ENCODE data around the gene MILR1.
"Not testable (repeated sequence)": the region's sequence is repeated elsewhere in the genome, so short reads cannot be mapped to it uniquely, and the experiment has no call there.

Gene MILR1

DNA sequence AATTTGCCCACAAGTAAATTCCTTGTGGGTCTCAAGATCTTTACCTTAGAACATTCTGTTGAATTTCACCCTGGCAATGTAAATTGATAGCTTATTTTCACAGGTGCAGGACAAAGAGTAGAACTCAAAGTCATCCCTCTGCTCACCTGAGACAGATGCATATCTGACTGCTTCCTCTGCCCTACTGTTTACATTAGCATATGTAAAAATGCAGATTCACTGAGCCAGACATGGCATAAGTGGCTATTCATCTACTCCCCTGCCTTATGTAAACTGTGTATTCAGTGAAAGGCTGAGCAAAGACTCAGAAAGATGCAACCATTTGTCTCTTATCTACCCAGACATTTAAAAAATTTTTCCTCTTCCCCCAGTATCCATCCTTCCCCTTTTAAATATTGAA is 22.3 kb upstream of the MILR1 start:
- DNase-seq (ENCODE audit: low read depth): no peak

DNA sequence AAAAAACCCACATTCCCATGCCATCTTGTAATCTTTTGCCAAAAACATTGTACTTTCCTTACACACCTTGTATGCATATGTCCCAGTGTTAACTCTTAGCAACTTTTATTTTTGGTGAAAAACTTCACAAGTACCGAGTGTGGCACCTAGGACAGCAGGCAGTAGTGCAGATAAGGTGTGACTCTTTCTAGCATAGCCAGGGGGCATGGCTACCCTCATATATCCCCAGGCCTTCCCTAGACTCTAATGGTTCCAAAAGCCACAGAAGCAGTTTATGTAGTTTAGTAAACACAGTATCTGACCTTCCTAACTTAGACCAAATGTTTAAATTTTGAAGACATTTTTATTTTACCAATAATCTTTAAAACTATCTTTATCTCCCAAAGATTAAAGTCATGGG is 20.5 kb upstream of the MILR1 start:
- no peak for DNase-seq (ENCODE audit: low read depth)

DNA sequence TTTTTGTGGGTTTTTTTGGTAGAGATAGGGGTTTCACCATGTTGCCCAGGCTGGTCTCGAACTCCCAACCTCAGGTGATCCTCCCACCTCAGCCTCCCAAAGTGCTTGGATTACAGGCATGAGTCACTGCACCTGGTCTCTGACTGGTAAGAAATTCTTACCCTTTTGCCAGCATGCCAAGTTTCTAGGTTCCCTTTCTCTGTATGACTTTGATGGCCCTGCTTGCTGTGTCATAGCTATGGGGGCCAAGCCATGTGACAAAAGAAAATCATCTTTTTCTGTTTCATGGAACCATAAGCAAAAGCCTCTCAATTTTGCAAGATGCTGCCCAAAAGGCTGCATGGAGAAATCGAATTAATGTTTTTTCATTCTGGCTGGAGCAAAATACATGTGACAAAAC is 18.9 kb upstream of the MILR1 start:
- not testable (repeated sequence) for DNase-seq (ENCODE audit: low read depth)

DNA sequence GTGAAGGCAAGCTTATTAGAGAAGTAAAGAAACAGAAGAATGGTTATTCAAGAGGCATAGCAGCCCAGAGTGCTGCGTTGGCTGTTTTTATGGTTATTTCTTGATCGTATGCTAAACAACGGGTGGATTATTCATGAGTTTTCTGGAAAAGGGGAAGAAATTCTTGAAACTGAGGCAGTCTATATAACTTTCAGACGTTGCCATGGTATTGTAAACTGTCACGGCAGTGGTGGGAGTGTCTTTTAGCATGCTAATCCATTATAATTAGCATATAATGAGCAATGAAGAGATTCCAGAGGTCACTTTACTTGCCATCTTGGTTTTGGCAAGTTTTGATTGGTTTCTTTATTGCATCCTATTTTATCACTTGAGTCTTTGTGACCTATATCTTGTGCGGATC is 17.4 kb upstream of the MILR1 start:
- no peak for DNase-seq (ENCODE audit: low read depth)

DNA sequence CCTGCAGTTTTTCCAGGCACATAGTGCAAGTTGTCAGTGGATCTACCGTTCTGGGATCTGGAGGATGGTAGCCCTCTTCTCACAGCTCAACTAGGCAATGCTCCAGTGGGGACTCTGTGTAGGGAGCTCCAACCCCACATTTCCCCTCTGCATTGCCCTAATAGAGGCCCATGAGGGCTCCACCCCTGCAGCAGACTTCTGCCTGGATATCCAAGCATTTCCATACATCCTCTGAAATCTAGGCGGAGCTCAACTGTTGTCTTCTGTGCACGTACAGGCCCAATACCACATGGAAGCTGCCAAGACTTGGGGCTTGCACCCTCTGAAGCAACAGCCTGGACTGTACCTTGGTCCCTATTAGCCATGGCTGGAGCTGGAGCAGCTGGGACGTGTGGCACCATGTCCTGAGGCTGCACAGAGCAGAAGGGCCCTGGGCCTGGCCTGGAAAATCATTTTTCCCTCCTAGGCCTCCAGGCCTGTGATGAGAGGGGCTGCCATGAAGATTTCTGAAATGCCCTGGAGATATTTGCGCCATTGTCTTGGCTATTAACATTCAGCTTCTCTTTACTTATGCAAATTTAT is 10.9 kb upstream of the MILR1 start:
- no peak for DNase-seq (ENCODE audit: low read depth)

DNA sequence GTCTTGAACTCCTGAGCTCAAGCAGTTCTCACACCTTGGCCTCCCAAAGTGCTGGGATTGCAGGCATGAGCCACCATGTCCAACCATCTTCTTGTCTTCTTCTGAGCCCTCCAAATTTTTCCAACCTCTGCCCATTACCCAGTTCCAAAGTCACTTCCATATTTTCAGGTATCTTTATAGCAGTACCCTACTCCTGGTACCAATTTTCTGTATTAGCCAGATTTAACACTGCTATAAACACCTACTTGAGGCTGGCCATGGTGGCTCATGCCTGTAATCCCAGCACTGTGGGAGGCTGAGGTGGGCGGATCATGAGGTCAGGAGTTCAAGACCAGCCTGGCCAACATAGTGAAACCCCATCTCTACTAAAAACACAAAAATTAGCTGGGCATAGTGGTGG is 9.4 kb upstream of the MILR1 start:
- not testable (repeated sequence) for DNase-seq (ENCODE audit: low read depth)

DNA sequence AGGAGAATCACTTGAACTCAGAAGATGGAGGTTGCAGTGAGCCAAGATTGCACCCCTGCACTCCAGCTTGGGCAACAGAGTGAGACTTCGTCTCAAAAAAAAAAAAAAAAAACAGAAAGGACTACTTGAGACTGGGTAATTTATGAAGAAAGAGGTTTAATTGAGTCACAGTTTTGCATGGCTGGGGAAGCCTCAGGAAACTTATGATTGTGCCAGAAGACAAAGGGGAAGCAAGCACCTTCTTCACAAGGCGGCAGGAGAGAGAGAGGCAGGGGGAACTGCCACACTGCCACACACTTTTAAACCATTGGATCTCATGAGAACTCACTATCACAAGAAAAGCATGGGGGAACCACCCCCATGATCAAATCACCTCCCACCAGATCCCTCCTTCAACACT is 9.0 kb upstream of the MILR1 start:
- DNase-seq (ENCODE audit: low read depth): no peak

DNA sequence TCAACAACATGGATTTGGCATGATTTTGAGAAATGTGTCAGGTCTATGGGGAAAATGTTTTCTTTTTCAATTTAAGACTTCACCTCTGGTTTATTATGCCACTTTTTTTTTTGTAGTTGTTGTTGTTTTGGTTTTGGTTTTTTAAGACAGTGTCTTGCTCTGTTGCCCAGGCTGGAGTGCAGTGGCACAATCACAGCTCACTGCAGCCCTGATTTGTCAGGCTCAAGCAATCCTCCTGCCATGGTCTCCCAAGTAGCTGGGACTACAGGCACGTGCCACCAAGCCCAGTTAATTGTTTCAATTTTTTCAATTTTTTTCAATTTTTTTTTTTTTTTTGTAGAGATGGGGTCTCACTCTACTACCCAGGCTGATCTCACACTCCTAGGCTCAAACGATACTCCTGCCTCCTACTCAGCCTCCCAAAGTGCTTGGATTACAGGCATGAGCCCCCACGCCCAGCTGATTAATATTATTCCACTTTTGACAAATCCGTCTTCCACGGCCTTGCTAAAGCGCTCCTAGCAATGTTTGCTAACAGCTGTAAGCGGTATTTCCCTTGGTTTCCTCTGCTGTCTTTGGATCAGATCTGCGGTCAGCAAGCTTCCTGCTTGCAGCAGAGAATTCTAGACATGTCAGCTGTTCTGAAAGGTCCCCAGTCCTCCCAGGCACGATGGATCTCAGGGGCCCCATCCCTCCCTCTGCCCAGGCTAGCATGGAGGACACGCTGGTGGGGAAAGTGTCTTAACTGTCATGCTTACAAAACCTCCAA is 7.0 kb upstream of the MILR1 start:
- no peak for DNase-seq (ENCODE audit: low read depth)

DNA sequence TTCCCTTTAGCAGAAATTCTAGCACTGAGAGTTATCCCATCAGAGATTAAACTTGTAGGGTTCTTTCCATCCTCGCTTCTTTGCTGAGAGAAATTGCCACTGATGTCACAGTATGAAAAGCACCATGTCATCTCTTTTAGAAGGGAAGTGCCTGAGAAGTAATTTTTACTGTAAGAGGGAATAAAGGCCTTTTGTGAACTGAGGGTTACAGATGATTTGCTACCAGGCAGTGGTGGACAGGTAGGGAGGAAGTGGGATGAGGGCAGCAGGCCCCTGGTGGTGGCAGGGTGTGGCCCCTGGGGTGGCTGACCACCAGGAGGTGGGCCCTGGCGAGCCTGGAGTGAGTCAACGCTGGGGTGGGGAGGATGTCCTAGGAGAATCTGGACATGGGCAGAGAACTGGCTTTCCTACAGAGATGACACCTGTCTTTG is 6.4 kb upstream of the MILR1 start:
- no peak for DNase-seq (ENCODE audit: low read depth)

DNA sequence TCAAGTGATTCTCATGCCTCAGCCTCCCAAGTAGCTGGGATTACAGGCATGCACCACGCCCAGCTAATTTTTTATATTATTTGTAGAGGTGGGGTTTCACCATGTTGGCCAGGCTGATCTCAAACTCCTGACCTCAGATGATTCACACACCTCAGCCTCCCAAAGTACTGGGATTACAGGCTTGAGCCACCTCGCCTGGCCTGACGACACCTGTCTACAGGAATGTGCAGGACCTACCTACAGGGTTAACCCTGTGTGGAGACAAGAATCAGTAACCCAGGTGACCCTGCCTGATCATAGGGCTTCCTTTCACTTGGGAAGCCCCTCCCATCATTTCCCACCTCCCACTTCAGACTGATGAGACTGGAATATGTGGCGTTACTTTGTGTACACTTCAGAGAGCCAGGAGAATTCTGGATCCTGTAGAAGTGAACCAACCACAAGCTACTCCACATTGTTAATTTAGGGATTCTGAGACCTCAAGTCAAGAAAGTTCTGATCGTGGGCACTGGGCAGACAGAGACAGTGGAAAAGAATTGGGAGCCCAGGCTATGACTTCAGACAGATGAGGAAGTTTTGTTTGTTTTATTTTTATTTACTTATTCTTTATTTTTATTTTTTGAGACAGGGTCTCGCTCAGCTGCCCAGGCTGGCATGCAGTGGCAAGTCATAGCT is 5.7 kb upstream of the MILR1 start:
- no peak for DNase-seq (ENCODE audit: low read depth)

DNA sequence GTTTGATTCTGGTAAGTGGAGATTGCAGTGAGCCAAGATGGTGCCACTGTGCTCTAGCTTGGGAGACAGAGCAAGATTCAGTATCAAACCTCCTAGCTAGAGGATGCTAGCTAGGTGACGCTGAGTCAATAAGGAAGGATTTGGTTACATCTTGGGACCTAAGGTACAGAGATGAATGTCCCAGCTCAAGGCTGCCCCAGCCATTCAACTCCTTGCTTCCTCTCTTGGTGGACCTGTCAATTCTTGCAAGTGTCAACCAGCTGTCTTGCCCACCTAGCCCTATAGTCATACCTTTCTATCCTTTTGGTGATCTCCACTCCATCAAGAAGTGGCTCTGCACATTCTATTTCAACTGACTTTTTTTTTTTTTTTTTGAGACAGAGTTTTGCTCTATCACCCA is 1.4 kb upstream of the MILR1 start:
- DNase-seq (ENCODE audit: low read depth): no peak

DNA sequence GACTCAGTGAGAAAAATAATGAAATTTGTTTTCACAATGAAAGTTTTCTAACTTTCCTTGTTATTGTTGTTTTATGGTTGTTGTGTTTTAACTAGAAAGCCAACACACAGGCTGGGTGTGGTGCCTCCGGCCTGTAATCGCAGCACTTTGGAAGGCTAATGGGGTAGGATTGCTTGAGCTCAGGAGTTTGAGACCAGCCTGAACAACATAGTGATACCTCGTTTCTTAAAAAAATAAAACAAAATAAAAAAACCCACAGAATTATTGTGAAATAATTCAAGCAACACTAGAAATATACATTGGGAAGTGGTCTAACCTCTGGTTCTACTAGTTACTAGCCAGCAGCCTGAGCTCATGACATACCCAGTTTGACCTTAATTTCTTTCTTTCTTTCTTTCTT is 630 bp downstream of the MILR1 start:
- no peak for DNase-seq (ENCODE audit: low read depth)

DNA sequence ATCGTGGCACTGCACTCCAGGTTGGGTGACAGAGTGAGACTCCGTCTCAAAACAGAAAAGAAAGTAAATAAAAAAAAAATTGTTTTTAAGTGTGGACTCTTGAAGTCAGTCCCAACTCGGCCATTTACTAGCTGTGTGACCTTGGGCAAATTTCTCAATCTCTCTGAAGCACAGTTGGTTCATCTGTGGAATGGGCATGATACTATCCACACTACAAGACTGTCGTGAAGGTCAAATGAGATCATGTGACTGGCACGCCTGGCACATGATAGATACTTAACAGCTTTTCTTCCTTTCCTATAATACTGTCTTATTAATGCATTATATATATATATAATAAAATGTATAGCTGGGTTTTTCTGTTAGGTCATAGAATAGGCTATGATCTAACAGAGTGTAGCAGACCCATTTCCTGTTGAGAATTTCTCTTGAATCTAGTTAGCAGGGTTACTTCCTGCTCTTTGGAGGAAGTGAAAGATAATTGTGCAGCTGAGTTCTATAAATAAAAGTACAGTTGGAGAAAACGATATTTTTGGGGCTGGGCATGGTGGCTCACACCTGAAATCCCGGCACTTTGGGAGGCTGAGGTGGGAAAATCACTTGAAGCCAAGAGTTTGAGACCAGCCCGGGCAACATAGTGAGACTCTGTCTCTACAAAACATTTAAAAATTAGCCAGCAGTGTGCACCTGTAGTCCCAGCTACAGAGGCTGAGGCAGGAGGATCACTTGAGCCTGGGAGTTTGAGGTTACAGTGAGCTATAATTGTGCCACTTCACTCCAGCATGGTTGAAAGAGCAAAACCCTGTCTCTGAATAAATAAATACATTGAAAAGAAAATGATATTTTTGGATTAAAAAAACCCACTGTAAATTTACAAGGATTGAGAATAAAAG is 7.3 kb downstream of the MILR1 start:
- no peak for DNase-seq (ENCODE audit: low read depth)

DNA sequence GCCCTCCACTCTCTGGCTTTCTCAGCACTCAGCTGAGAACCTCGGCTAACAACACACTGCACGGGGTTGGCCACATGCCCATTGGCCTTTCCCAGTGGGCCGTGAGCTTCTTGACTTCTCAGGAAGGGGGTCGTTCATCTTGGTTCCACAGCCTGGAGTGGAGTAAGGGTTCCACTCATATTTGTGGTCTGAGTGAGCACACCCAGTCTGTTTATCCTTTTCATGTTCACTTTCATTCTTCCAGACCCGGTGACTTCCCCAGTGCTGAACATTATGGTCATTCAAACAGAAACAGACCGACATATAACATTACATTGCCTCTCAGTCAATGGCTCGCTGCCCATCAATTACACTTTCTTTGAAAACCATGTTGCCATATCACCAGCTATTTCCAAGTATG is 8.2 kb downstream of the MILR1 start:
- DNase-seq (ENCODE audit: low read depth): no peak

DNA sequence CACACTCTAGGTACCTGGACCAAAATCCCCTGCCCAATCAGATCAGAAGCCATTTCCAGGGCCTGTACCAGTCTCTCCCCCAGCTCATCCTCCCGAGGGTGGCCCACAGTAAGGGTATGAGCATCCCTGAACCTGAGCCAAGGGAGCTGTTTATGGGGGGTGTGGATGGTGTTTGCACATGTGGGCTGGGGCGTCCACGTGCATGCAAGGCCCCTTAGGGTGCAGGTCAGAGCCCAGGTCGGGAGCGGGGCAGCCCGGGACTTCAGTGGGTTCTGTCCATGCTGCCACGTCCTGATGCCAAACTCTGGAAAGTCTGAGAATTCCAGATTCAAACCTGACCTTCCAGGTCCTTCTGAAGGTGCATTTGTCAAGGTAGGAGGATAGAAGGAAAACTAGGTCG is 9.8 kb downstream of the MILR1 start:
- DNase-seq (ENCODE audit: low read depth): no peak

DNA sequence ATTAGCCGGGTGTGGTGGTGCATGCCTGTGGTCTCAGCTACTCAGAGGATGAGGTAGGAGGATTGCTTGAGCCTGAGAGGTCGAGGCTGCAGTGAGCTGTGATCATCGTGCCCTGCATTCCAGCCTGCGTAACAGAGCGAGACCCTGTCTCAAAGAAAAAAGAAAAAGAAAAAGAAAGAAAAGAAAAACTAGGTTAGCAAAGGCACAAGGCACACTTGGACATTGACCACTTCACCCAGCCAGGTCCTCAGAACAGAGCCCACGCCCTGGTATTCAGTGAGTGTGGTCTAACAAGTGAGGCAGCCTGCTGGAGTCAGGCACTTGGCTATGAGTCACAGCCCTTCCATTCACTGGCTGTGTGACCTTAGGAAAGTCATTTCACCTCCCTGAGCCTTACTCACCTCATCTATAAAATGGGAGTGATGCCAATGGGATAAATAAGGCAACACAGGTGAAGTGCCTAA is 10.4 kb downstream of the MILR1 start:
- DNase-seq (ENCODE audit: low read depth): no peak

DNA sequence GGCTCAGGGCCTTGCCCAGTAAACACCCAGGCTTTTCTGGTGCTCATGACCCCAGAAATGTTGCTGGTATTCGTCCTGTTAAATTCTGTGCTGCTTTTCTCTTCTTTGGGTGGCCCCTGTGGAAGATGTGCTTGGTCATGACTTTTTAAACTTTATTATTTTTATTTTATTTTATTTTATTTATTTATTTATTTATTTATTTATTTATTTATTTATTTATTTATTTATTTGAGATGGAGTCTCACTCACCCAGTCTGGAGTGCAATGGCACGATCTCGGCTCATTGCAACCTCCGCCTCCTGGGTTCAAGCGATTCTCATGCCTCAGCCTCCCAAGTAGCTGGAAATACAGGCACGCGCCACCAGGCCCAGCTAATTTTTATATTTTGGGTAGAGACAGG is 10.9 kb downstream of the MILR1 start:
- DNase-seq (ENCODE audit: low read depth): not testable (repeated sequence)

DNA sequence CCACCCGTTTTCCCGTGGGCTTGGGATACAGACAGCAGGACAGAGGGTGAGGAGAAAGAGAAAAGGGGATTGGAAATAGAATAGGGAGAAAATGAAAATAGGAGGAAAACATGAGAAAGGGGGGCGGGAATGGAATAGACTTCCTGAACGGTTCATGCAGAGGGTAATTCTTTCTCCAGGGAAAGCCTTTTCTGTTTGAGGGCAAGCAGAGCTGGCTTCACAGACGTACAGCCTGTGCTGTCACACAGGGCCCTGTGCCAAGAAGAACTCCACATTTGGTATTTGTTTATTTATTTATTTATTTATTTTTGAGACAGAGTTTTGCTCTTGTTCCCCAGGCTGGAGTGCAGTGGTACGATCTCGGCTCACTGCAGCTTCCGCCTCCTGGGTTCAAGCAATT is 12.0 kb downstream of the MILR1 start:
- DNase-seq (ENCODE audit: low read depth): no peak

DNA sequence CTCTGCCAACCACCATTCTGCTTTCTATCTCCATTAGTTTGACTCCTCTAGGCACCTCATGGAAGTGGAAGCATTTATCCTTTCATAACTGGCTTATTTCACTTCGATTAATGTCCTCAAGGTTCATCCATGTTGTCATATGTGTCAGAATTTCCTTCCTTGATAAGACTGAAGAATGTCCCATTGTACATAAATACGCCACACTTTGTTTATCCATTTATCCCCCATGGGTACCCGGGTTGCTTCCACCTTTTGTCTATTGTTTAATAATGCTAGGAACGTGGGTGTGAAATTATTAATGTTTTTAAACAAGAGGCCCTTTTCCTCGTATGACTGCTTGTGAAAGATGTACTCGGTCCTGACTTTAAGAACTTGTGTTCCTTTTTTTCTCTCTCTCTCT is 12.9 kb downstream of the MILR1 start:
- no peak for DNase-seq (ENCODE audit: low read depth)

DNA sequence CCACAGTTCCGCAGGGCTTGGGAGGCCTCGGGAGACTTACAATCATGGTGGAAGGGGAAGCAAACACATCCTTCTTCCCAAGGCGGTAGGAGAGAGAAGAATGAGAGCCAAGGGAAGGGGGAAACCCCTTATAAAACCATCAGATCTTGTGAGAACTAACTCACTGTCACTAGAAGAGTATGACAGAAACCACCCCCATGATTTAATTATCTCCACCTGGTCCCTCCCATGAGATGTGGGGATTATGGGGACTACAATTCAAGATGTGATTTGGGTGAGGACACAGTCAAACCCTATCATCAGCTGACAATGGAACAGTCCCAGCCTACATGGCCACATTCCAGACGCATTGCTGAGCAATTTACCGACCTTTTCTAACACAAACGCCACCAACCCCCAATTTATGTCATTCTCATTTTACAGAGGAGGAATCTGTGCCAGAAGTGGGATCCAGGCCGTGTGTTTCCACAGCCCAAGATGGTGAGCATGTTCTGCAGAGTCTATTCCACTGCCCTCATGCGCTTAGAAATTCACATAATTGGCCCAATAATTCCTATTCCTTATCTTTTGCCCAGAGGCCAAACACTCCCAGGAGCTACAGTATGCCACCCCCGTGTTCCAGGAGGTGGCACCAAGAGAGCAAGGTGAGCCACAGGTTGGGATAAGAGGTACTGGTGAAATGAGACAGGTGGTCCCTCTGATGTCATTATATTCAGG is 17.3 kb downstream of the MILR1 start:
- DNase-seq (ENCODE audit: low read depth): no peak

DNA sequence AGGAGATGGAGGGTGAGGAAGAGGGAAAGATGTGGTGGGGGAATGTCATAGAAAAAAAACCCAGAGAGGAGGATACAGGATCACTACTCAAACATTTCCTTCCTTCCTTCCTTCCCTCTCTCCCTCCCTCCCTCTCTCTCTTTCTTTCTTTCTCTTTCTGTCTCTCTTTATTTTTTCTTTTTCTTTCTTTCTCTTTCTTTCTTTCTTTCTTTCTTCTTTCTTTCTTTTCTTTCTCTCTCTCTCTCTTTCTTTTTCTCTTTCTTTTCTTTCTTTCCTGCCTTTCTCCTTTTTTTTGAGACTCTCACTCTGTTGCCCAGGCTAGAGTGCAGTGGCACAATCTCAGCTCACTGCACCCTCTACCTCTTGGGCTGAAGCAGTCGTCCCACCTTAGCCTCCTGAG is 17.9 kb downstream of the MILR1 start:
- not testable (repeated sequence) for DNase-seq (ENCODE audit: low read depth)

DNA sequence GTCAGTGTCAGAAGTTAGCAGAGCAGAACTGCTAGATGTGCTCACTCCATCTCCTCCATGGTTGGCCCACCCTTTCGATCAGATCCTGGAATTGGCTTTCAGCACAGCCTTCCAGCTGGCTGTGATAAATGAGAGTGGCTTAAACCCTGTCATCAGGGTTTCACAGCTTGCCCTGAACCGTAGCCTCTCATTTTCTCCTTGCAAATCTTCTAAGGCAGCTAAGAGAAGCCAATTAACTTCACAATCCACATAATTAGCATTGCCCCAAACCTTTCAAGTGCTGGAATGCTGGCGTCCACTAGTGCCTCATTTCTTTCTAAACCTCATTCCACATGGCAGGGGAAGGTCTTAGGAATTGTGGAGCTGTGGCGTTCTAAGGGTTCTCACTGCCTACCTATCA is 21.7 kb downstream of the MILR1 start:
- DNase-seq (ENCODE audit: low read depth): no peak

All from stimulated activated CD8-positive, alpha-beta memory T cell treated with anti-CD3 and anti-CD28 coated beads, Interleukin-12 subunit alpha, Interleukin-12 subunit beta, amount 100 ng/mL, for 4 hours (primary cell).